HG02970 (cell line): ENCODE results near the gene HDAC9.
"Not testable (repeated sequence)": the region's sequence is repeated elsewhere in the genome, so short reads cannot be mapped to it uniquely, and the experiment has no call there.

Source experiments
- ATAC-seq: cut with Tn5 transposase; IDR thresholded peaks from one replicate; pipeline ENCODE4 v1.9.1; 2021; ENCODE audit warnings: mild to moderate bottlenecking, moderate library complexity, moderate number of reproducible peaks; ENCODE audit not compliant: unreplicated experiment, low FRiP score

HDAC9 gene

DNA sequence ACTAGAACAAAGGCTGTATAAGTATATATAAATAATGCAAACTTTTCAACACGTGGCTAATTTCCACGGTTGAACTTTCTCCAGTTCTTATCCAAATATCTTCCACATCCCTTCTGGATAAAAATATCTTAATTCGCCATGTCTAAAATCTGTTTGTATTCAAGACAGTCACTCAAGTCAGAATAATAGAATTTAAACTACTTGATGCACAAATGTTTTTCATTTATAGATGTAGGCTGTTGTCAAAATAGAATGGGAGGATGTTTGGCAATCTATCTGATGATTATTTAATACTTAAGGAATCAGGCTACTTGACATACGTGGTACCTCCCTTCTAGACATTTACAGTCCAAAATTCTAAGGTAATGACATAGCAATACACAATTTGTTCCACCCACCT is 417.6 kb downstream of the HDAC9 start:
- no peak for ATAC-seq

DNA sequence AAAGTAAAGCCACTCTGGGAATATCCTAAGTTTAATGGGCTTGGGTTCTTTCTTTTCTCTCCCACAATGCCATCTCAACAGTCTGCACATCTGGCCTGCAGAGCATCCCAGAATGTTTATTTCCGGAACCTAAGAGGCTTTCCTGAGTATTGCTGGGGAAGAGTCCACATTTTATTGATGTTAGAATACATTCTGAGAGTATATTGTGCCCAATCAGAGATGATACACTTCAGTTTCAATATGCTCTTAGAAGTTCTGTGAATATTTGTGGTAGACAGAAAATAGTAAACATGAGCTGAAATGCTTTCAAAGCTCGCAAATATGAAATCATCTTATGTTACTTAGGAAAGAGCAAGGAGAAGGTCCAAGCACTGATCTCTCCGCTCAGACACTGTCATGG is 421.3 kb downstream of the HDAC9 start:
- ATAC-seq = no peak

DNA sequence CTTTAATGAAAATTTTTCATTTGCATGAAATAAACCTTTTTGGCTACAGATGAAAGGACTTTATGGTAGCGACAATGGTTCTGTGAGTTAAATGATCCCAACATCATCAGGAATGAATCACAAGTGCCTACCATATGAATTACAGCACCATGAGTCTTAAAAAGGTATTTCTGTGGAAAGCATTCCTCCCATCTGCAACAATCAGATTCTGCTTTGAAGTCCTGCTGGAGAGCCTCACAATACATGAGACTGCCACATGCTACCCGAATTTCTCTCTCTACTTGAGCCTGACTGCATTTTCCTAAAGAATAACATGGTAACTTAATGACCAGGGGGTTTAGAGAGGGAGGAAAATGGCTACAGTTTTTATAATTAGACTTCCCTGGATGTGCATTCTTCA is 431.6 kb downstream of the HDAC9 start:
- no peak for ATAC-seq

DNA sequence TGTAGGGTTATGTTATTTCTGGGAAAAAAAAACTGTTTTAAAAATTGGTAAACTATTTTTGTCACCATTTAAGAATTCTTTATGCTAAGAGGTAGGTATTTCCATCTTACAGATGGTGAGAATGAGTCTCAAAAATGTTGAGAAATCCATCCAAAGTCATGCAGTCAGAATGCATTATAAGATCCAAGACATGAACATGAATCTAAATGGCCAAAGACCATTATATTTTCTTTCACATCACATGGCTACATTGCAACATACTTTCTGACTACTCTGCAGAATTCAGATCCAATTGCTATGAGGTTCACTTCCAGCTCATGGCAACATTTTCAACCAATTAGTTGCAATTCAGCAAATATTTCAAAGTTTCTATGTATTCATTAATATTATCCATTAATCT is 440.7 kb downstream of the HDAC9 start:
- ATAC-seq = no peak

DNA sequence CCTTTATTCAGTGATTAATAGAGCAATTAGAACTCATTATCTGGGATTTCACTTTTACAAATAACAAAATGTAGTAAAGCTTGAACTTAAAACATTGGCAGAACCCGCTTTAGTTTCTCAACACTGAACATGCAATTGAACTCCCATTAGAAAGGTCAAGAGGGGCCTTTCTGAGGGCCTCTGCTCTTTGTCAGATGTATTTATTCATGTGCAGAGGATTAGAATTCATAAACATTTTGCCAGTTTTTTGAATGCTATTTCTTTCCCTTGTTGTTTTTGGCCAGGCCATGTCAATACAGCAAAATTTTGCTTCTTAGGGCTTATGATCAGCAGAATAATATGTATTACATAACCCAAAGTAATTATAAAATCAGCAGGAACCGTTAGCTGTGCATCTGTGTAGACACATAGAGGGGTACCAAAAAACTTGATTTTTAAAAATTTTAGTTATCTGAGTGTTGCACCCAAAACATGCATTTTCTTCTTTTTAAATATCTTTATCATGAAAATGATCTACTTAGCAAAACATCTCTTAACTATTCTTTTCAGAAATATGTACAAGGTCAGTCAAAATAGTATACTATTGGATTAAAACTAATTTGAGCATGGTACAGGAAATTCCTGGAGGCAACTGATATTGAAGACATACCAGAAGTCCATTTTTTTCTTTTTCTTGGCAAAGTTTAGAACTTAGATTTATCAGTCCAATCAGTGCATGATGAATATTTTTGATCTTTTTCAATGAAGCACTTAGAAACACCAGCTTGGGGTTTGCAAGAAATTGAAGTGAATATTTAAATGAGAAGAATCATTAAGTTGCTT is 444.4 kb downstream of the HDAC9 start:
- no peak for ATAC-seq

DNA sequence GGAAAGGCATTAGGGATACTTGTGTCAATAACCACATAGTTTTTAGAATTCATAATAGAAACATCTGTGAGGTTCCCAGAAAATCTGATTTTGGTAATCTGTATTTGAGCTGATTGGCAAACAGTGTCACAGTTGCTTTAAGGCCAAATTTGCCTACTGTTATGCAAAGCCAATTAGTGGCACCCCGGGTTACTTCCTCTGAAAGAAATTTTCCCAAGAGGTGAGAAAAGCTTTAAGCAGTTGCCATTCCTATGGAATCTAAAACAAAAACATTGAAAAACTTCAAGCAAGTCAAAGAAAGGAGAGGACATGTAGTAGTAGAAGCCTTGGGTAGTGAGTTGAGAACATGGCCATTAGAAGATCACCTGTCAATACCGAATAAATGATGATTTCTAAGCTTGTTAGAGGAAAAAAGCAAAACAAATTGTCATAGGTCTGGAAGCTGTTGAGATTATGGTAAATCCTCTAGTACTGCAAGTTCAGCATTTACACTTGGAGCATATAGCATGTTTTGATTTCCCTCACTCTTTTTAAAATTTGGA is 445.1 kb downstream of the HDAC9 start:
- ATAC-seq = no peak

DNA sequence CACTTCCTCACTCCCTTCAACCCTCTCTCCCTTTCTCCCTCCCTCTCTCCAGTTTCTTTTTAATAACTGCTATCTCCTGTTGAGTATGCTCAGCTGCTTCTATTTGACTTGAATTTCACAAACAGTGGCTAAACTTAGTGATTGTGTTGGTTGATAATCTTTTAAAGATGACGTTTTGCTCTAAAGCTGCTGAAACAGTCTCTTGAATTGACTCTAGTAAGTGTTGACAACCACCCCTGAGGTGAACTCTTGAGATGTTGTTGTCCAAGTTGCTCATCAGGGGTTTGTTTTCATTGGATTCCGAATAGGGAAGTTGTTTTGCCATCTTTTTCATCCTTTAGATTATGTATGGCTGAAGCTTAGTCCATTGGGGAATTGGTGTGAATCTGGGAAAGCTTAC is 445.7 kb downstream of the HDAC9 start:
- no peak for ATAC-seq

DNA sequence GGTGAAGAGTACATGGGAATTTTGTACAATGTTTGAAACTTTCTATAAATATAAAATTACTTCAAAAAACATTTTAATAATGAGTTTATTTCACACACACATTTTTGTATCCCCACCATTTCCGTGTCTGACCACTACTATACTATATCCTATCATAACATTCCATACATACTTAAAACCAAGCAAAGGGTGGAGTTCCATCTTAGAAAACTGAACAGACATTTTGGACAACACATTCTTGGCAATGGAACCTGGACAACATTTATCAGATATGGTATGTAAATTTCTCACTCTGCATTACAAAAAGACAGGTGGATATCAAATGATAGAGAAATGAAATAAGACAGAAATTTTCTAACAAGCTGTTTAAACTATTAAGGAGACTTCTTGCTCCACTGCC is 453.0 kb downstream of the HDAC9 start:
- no peak for ATAC-seq

DNA sequence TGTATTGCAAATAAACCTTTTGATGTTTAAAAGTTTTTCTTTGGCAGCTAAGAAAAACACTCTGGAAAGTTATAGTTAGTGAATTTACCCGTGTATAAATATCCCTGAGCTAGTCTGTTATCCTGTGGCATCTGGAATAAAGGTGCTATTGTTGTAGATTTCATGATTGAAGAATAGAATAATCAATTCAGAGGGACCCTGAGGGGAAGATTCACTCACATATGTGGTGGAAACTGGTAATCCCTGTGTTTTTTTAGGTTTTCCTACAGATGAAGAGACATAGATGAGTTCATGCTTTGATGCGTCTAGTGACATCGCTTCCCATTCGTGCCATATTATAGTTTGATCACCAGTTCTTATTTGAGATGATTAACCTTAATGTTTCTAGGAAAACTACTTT is 457.3 kb downstream of the HDAC9 start:
- no peak for ATAC-seq

DNA sequence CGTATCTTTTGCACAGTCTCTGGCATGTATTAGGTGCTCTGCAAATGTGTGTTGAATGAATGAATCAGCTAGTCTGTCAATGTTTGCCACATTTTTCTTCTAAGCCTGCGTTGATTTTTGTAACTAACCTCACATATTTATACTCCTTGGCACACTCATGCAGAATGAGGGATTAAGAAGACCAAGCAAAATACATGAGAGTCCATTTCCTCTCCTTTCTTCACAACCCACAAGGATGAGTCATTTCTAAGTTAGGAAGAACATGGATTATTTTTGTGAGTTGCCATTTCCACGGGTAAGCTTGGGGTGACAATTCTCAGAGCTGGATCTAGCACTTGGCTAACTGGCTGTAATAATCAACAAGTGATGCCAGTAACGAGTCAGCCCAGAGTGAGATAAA is 463.1 kb downstream of the HDAC9 start:
- no peak for ATAC-seq

DNA sequence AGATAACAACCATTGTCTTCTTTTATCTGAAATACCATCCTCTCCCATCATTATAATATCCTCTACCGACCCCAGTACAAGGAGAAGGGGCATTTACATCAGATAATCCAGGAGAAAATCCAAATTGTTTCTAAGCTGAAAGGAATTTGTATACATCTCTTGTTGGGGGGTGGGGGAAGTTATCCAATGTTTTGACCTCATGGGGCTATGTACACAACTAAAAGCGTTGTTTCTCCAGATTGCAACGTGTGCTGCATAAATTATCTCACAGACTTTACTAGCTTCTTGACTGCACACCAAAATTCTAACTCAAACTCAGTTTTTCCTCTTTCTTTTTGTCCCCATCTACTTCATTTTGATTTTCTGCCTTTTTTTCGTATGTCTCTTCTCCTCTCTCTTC is 465.2 kb downstream of the HDAC9 start:
- ATAC-seq = no peak

DNA sequence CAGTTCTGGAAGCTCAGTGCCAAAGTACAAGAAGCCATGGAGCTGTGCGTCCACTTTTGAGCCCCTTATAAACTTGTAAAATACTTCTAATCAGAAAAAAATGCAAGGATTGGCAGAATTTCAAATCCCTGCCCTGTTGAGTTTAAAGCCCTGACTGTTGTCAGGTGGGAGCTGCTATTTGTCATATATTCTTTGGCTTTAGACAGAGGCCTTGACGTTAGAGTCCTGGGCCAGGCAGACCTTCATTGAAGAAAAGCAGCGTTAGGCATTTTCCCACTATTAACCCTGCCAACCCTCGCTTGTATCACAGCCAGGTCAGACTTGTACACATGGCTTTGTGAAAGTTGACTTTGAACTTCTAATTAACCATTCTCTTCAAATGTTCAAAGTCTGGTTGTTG is 466.5 kb downstream of the HDAC9 start:
- no peak for ATAC-seq

DNA sequence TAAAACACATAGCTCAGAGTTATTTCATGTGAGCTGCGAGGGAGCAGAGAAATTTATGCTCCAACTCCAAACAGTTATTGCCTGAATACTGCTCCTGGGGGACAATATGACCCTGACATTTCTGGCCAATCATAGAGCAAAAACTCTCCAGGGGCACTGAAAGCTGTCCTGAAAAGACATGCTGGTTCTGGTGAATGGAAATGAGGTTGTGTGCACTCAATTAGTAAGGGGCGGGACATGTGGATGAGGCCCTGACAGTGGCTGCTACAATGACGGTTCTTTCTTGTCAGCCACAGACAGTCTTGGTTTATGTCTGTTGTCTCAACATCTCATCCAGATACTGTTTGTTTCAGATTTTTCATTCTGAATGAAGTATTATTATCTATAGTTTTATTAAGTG is 470.1 kb downstream of the HDAC9 start:
- ATAC-seq = no peak

DNA sequence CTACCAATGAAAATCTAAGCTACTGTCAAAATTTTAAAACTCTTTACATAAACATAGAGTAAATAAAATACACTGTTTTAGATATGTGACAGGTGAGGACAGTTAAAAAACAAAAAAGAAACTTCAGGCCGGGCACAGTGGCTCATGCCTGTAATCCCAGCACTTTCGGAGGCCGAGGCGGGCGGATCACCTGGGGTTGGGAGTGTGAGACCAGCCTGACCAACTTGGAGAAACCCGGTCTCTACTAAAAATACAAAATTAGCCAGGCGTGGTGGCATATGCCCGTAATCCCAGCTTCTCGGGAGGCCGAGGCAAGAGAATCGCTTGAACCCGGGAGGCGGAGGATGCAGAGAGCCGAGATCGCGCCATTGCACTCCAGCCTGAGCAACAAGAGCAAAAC is 472.2 kb downstream of the HDAC9 start:
- ATAC-seq = not testable (repeated sequence)

DNA sequence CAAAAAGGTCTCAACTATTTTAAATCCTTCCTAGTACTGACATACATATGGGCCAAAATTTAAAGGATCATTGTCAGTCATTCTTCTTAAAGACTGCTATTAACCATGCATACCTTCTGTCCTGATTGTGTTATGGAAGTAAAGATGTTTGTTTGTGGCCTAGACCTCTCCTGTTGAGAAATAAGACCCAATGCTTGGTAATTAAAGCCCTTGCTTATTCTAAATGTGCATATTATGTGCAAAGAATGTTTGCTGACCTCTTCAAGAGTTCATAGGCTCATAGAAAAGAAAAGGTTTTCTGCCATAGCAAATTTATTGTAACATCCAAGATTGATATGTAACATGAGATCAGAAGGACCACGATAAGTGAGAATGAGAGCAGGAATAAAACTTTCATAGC is 476.3 kb downstream of the HDAC9 start:
- ATAC-seq = no peak

DNA sequence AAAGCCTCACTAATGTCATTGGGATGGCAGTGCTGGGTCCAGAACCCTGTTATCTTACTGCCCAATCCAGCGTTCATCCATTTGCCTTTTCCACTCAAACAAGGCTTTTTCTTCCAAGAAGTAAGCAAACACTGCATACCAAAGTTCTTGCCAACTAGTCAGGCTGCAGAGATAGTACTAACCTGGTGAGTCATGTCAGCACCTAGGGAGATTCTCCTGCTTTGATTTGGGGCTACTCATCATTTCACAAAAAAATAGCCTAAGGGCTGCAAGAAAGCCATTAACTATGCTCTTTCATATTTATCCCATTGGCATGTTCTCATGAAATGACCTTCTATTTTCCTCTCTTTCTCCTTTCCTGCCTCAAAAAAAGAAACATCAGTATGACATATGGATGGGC is 479.3 kb downstream of the HDAC9 start:
- ATAC-seq = no peak

DNA sequence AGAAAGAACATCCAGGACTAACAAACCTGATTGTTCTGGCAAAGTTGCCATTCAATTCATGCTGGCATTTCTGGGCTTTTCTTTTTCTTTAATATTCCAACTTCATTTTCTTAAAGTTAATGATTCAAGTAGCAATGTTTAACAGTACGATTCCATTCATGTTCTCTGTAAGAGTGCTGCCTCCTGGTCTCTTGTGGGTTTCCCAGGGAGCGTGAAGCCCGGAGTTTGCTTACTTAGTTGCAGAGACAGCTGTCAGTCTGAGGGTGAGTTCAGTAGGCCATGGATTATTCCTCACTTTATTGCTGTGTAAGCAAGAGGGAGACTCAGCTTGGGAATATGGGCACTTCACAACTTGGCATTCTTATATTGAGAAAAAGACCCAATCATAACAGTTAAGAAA is 479.7 kb downstream of the HDAC9 start:
- no peak for ATAC-seq

DNA sequence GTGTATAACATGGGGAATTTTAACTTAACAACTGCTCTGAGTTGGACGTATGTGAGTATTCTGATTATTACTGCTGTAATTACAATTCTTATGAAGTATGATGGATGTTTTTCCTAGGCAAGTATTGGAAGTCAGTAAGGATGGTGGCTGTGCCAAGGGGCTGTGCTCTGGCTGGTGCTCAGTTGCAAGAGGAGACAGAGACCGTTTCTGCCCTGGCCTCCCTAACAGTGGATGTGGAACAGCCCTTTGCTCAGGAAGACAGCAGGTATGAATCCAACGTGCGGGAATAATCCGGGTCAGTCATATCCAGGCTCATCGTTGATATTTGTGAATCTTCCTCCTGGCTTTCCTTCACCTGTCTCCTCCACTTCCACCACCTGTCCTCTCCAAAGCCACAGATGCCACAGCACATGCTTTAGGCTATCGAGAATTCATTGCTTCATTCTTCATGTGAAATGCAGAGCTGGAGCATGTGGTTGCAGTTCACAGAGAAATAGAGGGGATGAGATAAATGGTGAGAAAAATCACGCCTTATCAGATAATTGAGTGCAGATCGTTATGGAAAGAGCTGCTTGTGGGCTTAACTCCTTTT is 480.2 kb downstream of the HDAC9 start:
- ATAC-seq = no peak

DNA sequence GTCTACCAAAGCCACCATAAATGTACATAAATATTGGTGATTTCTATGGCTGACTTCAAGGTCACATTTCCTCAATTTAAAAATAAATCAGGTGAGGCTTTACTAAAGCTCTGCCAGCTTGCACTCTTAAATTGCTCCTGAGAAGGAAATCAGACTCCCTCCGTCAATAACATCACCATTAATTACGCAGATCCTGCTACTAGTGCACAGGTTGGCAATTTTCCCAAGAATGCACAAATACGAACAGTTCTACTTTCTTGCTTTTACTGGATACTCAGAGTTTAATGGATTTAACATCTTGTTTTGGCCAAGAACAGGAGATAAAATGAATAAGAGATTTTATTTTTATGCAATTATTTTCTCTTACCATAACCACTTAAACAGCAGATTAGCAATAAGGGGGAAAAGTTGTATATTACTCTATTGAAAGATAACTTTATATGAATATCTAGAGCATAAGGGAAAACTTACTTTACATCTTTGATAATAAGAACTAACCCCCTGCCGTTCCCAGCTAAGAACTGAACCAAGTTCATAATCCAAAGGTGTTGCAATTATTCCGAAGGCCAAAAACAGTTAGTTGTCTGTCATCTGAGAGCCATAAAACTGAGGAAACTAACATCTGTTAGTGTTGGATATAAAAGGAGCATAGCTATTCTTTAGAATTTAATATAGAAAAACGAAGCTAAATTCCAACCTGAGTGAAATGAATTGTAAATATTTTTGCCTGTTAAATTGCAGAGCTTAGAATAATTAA is 481.3 kb downstream of the HDAC9 start:
- ATAC-seq = no peak

DNA sequence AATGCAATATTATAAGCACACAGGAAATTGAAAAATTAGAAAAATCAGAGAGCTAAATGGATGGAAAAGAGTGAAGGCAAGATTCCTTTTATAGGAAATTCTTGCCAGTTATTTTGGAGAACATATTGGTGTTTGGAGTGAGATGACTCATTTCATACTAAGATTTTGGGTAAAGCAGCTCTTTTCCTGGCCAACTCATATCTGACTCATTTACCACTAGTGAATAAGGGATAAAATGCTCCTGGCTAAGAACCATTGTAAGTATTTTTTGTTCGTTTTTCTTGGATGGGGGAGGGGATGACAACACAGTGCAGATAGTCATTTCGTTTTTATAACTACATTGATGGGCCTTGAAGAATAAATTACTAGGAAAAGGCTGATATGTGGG is 482.6 kb downstream of the HDAC9 start:
- no peak for ATAC-seq

DNA sequence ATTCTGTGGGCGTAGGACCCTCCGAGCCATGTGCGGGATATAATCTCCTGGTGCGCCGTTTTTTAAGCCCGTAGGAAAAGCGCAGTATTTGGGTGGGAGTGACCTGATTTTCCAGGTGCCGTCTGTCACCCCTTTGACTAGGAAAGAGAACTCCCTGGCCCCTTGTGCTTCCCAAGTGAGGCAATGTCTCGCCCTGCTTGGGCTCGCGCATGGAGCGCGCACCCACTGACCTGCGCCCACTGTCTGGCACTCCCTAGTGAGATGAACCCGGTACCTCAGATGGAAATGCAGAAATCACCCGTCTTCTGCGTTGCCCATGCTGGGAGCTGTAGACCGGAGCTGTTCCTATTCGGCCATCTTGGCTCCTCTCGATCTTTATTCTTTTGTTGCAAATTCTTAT is 495.2 kb downstream of the HDAC9 start:
- ATAC-seq = not testable (repeated sequence)
